Measurements from ENCODE around the gene ARHGAP6.

GRCh38 chrX:11346121-11346682, 319.5 kb downstream of the ARHGAP6 start:
- no peak for TF ChIP-seq NFIC (IDR thresholded peaks at IDR 0.05)
- TF ChIP-seq EP300 (IDR thresholded peaks at IDR 0.05; ENCODE audit: borderline replicate concordance): no peak
- TF ChIP-seq YY1 (IDR thresholded peaks at IDR 0.05; ENCODE audit: low read depth): no peak
